ENCODE results near the gene KEAP1.

DNA sequence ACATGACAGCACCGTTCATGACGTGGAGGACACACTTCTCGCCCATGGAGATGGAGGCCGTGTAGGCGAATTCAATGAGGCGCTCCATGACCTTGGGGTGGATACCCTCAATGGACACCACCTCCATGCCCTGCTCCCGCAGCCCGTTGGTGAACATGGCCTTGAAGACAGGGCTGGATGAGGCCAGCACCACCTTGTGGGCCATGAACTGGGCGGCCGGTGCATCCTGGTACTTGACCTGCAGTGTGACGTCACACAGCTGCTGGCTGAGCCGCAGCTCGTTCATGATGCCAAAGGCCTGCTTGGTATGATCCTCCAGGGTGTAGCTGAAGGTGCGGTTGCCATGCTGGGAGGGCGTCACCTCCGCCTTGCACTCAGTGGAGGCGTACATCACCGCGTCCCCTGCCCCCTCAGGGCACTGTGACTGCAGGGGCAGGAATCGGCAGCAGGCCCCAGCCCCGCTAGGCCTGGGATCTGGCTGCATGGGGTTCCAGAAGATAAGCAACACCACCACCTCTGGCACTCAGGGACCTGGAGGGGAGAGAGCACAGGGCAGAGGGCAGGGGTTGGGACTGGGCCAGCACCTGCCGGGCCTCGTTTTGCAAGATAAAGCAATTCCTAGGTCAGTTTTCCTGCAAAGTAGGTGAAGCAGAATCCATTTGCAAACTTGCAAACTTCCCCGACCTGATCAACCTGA, 3.5 kb downstream of the KEAP1 start:
- TF ChIP-seq, protein P1, sequence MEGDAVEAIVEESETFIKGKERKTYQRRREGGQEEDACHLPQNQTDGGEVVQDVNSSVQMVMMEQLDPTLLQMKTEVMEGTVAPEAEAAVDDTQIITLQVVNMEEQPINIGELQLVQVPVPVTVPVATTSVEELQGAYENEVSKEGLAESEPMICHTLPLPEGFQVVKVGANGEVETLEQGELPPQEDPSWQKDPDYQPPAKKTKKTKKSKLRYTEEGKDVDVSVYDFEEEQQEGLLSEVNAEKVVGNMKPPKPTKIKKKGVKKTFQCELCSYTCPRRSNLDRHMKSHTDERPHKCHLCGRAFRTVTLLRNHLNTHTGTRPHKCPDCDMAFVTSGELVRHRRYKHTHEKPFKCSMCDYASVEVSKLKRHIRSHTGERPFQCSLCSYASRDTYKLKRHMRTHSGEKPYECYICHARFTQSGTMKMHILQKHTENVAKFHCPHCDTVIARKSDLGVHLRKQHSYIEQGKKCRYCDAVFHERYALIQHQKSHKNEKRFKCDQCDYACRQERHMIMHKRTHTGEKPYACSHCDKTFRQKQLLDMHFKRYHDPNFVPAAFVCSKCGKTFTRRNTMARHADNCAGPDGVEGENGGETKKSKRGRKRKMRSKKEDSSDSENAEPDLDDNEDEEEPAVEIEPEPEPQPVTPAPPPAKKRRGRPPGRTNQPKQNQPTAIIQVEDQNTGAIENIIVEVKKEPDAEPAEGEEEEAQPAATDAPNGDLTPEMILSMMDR (IDR thresholded peaks at IDR 0.05), result no peak
- TF ChIP-seq POLR2A (IDR thresholded peaks at IDR 0.05), result no peak

Measured in Peyer's patch (tissue), 4 donors.